ENCODE results near the gene MBNL2.
"Not testable (repeated sequence)": the region's sequence is repeated elsewhere in the genome, so short reads cannot be mapped to it uniquely, and the experiment has no call there.

The MBNL2 gene, protein sequence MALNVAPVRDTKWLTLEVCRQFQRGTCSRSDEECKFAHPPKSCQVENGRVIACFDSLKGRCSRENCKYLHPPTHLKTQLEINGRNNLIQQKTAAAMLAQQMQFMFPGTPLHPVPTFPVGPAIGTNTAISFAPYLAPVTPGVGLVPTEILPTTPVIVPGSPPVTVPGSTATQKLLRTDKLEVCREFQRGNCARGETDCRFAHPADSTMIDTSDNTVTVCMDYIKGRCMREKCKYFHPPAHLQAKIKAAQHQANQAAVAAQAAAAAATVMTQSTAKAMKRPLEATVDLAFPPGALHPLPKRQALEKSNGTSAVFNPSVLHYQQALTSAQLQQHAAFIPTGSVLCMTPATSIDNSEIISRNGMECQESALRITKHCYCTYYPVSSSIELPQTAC

DNA sequence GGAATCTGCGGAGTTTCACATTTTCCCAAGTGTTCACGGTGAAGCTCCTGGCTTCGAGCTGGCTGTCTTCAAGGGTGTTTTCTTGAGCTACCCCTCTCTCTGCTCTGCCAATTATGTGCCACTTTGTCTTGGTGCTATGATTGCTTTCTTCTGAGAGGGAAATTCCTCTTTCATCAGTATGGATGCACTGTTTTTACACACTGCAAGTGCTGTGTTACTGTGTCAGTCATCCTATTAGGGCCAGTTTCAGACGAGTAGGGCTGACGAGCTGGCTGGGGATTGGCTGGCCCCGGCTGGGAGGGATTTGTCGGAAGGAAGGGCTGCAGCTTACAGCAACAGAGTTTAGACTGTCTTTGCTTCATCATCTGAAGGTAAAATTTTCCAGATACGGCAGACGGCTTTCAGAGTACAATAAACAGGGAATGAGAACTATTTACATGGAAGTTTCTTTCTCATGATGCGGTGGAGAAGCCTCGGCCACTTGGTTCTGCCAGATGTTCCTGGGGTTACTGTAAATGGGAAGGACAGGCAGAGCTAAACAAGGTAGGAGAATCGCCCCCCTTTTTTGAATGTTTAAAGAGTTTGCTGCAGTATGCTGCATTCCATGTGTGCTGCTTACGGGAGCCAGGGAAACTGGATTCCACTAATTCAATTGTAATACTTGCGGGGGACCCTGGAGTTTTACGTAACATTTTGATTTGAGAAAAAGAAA lies at the start of gene MBNL2:
Gene MBNL2, plus strand, starts transcription at position 345 of the 712 bp plus-strand sequence. CDS start 53,903 bp downstream, outside the sequence.
- peak; percentile 87 to 90 for DNase-seq

DNA sequence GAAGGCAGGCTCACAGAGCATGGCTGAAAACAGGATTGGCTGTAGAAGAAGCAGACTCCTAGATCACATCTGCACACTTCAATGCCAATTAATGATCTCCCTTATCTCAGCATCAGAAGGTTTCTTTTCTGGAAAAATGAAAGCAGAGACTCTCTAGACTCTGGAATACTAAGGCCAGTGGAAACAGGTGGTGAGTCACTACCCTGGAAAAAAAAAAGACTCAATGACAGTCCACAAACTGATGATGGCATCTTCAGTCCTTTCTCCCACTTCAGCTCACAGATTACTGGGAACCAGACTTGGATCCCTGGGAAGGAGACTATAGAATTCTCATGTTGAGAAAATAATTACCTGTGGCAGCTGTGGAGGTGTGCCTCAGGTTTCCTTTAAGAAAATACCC lies 47.5 kb upstream of the MBNL2 start:
- DNase-seq = no peak

DNA sequence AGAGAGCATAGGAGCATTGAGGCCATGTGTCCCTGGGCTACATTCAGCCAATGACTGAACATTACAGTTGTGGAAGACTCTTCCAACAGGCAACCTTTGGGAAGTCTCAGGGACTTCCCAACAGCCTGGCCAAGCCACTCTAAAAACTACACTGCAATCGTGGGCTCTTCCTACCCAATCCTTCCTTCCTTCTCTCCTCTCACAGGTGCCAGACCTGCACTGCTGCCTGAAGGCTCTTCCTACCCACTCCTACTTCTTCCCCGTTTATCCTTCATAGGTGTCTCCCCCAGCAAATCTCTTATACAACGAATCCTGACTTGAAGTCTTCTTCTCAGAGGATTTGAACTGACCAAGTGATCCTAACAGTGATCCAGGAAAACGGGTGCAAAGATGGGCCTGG lies 47.1 kb upstream of the MBNL2 start:
- DNase-seq = no peak

DNA sequence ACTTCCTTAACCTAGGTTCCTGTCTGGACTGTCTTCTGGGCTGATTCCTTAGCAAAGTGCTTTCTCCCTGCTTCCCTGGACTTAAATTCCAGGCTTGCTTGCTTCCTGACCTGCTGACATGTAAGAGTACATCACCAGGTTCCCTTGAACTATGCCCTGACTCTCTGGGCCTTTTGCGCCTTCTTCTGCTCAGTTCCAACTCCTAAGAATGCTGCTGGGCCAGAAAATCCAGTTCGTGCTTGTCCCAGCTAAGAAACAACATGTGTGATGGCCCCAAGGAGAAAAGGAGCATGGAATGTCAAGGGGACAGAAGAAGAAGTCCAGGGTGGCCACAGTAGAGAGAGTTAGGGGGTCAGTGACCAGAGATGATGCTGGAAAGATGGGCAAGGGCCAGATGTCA lies 42.6 kb upstream of the MBNL2 start:
- no peak for DNase-seq

DNA sequence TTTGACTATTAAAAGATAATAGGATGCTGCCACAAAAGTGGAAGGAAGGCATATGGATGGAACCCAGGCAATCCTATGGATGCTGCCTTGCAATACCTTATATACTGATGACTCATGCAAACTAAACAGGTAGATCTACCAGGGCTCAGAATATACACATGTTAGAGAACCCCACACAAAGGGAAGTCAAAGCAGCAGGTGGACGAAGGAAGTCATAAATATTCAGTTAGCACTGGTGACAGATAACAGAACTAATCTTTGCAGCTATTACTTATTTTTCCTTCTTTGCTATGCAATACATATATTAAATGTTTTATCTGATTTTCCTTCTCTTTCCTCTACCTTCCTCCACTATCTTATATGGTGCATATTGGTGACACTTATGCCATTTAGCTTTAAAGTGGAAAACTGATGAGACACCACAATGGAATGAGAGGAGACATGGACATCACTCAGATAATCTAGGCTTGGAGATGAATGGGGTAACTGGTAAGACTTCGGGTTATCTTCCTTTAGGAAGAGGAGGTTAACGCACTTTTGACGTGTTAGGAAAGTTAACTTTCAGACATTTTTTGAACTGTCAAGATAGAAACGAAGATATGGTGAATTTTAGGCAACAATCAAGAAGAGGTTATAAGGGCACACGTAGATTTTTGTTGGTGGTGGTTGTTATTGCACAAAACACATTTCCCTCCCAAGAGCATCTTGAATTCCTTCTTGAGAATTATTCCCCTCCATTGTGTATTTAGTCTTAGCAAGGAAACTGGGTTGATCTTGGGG lies 39.8 kb upstream of the MBNL2 start:
- no peak for DNase-seq

DNA sequence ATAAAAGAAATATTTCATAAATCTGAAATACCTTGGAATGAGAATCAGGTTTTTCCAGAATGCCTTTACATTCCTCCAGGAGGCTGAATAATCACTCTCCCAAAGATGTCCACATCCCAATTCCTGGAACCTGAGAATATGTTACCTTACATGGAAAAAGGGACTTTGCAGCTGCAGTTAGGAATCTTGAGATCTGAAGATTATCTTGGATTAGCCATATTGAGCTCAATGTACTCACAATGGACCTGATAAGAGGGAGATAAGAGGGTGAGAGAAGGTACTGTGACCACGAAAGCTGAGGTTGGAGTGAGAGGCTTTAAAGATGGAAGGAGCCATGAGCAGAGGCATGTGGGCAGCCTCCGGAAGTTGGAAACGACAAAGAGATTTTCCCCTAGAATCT lies 36.8 kb upstream of the MBNL2 start:
- DNase-seq = no peak

DNA sequence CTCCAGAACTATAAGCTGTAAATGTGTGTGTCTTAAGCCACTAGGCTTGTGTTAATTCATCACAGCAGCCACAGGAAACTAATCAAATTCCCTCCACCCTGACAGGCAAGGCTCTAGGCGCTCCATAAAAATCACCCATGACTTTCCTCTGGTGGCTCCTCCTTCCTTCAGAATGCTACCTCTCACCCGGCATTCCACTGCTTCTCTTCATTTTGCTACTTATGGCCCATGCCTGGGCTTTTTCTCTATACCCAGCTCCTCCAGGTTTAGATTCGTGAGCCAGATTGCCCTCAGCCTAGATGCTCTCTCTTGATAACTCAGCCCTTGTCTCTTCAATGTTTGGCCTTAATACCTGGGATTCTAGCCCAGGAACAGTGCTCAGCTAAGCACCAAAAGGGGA lies 36.4 kb upstream of the MBNL2 start:
- no peak for DNase-seq

DNA sequence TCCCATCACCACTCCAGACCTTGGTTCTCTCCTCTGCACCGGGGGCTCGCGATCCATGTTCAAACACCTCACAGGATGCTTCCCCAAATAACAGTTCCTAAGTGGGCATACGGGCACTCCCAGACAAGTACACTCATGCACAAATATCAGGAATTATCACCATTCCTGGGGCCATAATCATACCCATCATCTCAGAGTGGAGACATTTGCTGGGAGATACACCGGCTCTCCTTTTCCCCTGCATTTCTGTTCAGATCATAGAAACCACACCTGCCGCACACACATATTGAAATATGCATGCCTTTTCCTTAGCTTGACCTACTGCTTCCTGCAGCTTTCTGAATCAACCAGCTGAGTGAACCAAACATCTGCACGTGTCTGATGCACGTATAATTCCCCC lies 33.9 kb upstream of the MBNL2 start:
- DNase-seq = no peak

DNA sequence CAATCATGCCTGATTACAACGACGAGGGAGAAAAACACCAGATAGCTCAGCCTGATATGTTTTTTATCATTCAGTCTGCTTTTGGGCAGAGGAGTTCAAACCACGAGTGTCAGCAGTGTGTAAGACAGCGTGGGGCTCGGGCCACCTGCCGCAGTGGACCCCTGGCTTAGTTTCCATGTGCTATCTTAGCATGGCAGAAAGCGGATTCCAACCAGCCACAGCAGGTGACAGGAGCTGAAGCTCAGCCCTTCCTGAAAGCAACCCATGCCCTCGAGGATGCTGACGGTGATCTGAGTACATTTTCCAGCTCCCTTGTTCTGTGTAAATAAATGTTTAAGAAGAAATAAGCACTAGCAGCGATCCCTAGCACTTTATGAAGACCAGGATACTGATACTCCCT lies 32.2 kb upstream of the MBNL2 start:
- no peak for DNase-seq

DNA sequence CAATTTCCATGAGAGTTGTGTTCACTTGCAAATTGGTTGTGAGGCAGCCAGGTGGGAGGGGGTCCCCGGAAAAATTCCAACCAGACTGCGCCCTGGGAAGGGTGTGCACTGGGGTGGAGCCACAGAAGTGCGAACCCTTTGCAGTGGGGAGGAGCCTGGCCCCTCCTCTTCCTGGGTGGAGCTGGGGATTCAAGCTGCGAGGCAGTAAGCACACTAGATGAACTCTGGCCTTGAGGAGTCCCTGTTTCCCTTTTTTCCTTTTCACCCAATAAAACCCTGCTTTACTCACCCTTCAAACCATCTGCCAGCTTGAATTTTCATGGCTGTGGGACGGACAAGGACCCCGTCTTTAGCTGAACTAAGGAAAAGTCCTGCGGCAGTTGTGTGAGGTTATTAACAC lies 31.0 kb upstream of the MBNL2 start:
- no peak for DNase-seq

DNA sequence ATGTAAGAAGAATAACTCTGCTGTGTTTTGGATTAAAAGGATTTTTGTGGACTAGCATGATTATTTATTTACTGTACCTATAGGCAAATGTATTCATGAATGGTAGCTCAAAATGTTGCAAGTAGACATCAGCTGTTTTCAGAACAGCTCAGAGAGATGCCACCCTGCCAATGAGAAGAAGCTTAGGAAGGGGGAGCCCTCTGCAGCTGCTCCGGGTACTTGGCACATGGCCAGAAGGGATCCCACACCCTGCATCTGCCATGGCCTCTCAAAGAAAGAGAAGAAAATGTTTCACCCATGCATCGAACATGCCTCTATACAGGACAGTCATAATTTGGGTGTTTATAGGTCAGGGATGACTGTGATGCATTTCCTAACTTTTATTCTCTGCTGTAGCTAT lies 30.5 kb upstream of the MBNL2 start:
- DNase-seq = no peak

DNA sequence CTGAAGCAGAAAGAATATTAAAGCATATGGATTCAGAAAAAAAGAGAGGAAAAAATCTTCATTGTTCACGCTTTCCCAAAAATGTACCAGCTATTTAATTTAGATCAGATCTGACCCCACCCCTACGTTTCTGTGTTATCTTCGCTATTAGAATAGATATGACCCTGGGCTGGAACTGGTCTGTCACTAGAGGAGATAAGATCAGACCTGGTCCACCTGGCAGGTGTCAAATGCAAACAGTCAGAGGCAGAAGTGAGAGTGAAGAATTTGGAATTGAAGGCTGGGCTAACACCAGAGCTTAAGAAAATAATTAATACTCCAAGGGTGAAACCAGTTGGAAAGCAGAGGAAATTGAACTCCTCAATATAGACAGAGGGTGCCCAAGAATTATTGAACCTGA lies 30.0 kb upstream of the MBNL2 start:
- DNase-seq = no peak

DNA sequence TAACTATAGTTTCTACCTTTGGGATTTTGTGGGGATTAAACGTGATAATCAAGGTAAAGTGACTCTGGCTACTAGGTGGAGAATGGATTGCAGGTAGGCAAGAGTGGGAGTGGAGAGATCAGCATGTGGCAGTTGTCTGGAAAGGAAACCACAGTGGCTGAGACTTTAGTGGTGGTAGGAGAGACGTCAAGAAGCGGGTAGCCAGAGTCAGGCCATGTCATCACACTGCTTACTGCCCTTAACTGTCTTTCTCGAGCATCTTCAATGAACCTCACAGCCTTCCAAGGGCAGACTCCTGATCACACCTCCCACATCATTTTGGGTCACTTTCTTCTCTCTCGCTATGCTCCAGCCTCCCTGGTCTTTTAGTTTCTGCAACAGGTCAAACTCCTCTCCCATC lies 28.6 kb upstream of the MBNL2 start:
- DNase-seq = no peak

DNA sequence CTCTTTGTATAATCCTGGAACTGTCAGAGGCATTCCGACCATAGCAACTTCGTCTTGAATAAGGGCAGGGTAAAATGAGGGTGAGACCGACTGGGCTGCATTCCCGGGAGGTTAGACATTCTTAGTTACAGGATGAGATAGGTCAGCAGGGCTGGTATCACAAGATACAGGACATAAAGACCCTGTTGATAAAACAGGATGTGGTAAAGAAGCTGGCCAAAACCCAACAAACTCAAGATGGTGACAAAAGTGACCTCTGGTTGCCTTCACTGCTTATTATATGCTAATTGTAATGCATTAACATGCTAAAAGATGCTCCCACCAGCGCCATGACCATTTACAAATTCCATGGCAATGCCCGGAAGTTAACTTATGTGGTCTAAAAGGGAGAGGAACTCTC lies 27.7 kb upstream of the MBNL2 start:
- DNase-seq = no peak

DNA sequence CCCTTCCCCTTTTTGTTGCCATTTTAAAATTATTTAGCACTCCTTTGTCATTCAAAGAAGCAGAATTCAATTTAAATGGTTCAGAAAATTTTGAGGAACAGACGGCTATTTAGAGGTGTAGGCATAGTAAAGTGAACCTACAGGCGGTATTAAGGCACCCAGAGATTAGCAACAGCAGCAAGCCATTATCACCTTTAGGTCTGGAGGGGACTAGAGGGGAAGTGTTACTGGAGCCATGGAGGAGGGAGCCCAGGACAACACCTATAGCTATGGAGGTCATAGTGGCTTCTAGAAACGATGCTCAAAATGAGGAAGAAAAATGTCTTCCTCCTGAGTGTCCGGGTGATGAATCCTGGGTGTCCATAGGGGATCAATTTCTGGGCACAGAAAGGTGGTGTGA lies 25.8 kb upstream of the MBNL2 start:
- no peak for DNase-seq

DNA sequence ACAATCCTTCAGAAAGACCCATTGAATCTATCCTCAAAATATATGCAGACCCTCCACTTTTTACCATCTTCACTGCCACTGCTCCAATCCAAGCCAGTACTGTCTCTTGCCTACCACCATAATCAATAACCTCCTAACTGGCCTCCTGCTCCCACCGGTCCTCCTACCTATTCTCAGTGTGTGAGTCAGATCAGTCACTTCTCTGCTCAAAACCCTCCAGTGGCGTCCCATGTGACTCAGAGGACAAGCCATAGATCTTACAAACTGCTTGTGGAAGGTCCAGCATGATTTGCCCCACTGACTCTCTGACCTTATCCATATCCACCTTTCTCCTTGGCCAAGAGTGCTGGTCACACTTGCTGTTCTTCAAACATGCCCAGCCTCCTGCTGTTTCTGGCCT lies 23.4 kb upstream of the MBNL2 start:
- no peak for DNase-seq

DNA sequence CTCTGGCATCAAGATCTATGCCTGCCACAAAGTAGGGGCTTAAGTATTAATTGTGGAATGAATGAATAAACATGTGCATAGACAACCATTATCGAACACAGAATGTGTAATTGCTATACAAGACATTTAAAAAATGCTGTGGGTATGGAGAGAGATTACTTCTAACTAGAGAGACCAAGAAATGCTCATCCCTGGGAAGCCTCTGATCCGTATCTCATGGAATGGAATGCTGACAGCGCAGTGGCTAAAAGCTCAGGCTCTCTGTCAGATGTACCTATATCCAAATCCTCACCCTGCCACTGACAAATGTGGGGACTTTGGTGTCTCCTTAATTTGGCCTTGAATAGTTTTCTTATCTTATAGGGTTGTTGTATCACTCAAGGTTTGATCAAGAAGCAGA lies 22.7 kb upstream of the MBNL2 start:
- no peak for DNase-seq

DNA sequence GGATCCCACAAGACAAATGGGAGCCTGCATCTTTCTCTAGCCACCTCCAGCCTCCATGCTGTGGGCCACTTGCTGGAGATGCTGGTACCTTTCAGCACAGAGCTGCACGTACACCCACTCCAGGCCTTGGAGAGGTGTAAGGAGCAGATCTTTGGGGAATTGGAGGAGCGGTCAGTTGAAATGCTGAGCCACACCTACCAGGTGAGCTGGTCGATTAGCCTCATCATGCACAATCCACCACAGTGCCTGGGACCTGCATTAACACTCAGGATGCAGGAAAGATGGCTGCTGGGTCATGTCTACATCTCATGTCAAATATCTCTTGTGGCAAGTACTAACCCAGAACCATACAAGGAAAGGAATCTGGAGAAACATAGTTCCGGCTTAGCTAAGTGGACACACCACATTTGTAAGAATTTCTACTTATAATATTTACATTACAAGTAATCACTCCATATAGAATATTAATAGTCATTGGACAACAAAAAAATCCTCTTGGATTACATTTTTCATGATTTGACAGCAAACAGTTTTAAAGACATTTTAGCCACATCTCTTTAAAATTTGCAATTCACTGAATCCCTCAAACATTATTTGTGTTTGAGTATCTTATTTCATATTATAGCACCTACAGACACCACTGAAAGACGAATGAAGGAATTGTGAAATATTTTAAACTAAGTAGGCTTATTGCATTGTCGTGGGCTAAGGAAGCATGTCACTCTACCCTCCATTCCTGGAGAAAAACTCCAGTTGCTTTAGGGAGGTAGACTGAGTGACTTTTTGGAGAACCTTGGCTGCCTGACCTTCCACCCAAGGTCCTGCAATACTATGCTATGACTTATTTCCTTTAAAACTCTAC lies 21.8 kb upstream of the MBNL2 start:
- no peak for DNase-seq

DNA sequence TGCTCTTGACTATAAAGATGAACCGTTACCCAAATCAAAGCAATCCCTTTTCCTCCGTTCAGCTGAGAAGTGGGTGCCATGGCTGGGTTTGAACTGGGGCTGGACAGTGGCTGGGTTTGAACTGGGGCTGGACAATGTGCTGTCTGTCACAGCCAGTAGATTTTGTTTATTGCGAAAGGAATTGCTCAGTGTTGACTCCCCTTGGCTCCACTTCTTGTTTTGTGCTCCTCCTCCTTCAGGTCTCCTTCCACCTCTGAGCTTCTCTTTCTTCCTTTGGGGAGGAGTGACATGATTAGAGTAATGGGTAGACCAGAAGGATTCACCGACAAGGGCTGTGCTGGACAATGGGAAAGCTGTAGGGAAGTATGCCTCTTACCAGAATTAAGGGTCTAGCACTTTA lies 19.4 kb upstream of the MBNL2 start:
- no peak for DNase-seq

DNA sequence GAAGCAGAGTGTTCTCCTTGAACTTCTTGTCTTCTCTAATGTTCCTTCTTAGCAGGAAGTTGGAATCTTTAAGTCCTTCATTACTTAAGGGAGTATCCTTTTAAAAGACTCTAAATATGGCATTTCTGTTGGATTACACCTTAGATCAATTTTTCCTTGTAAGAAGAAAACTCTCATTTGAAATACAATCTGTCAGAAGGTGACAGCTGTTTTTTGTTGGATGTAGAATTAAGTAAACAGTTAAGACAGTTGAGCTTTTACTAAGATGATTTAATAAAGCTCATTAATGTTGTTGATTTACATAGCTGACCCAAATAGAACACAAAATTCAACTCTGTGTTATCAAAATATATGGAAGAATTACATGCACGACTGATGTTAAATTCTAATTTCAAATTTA lies 16.7 kb upstream of the MBNL2 start:
- DNase-seq = no peak

DNA sequence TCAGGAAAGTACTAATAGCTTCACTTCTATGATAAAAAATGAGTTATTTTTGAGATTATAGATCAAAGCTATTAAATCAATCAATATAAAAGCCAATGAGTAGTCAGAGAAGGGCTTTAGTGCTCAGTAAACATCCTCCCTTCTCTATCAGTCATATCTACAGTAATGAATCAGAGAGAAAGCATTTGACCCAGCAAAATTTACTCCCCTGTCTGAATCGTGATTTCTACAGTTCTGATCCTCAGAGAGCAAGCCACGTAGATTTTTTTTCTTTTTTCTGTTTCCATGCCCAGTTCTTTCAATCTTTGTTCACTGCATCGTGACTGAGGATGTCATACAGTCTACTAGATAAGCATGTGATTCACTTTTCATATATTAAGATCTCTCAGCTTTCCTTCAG lies 16.2 kb upstream of the MBNL2 start:
- DNase-seq = no peak

DNA sequence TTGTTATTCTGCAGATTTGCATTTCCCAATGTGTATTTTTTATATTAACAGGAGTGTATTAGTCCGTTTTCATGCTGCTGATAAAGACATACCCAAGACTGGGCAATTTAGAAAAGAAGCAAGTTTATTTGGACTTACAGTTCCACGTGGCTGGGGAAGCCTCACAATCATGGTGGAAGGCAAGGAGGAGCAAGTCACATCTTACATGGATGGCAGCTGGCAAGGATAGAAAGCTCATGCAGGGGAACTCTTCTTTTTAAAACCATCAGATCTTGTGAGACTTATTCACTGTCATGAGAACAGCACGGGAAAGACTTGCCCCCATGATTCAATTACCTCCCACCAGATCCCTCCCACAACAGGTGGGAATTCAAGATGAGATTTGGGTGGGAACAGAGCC lies 14.9 kb upstream of the MBNL2 start:
- not testable (repeated sequence) for DNase-seq

DNA sequence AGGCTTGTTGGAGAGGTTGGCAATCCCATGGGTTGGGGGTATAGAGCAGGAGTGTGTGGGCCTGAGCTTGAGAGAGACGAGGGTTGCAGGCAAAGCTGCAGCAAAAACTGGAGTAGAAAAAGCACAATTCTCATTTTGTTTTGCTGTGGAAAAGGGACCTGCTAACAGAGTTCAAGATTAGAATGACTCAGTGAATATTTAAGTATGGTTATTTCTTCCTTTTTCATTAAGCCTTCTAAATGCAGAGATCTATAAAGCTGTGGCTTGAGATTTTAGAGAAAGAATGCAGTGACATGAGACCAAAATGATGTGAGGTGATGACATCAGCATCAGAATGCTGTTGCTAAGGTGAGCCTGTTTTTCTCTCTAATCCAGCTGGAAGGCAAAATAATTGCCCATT lies 10.8 kb upstream of the MBNL2 start:
- DNase-seq = no peak

Data from CD4-positive, alpha-beta T cell treated with Interferon alpha-2 for 1 hour (primary cell).